AG04449 (cell line): ENCODE measurements around the gene VANGL1.

Experiments
- CTCF ChIA-PET: fragments of 350-600 bp; formaldehyde crosslinking; extraction: SDS; loops from one replicate; lab custom pipeline; 2021; ENCODE audit warnings: antibody characterized with exemption; lab: Yijun Ruan, JAX
- POLR2A ChIA-PET: fragments of 400-600, 350-600 bp; formaldehyde crosslinking; extraction: SDS; loops from one replicate; lab custom pipeline; 2020; ENCODE audit warnings: antibody characterized with exemption, inconsistent platforms; lab: Yijun Ruan, JAX
- DNase-seq: peaks from one replicate; pipeline ENCODE4 v3.0.0-alpha.2; 2010; ENCODE audit warnings: low read depth, low spot score
- H3K4me3 ChIP-seq: 2 replicates; pipeline ENCODE4 v1.5.1; 2011; ENCODE audit warnings: low read depth, mild to moderate bottlenecking, control low read depth, low read length
- TF ChIP-seq, protein P1 (sequence below): IDR thresholded peaks from one replicate; pipeline ENCODE4 v1.5.1; 2011; ENCODE audit warnings: mild to moderate bottlenecking, moderate library complexity, low read length, control low read depth, inconsistent platforms; ENCODE audit not compliant: insufficient read depth; ENCODE audit errors: missing control alignments

The VANGL1 gene

DNA sequence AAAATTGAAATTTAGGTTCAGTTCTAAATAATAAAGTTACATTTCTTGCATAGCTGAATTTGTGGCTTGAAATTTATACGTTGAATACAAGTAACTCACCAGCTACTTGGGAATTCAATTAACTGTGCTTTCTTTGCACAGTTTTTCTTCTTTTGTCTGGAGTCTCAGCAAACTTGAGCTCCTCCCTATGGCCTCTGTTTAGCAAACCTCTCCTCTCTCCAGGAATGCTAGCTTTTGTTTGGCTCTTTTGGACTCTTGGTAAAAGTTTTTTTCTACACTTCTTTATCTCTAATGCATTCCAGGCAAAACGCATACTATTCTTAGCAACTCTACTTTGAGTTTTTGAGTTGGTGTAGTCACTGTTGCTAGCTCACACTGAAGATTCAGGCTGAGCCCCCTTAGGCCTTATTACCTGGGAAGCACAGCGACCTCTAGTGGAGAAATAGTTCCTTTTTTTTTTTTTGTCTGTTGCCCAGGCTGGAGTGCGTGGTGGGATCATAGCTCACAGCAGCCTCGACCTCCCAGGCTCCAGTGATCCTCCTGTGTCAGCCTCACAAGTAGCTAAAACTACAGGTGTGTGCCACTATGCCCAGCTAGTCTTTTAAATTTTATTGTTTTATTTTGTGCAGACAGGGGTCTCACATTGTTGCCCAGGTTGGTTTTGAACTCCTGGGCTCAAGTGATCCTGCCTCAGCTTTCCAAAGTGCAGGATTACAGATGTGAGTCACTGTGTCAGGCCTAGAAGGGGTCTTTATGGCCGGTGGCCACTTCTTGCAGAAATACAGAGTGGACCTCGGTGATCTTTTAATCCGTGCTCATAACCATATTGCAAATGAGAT, 65.0 kb downstream of the VANGL1 start:
- TF ChIP-seq, protein P1, sequence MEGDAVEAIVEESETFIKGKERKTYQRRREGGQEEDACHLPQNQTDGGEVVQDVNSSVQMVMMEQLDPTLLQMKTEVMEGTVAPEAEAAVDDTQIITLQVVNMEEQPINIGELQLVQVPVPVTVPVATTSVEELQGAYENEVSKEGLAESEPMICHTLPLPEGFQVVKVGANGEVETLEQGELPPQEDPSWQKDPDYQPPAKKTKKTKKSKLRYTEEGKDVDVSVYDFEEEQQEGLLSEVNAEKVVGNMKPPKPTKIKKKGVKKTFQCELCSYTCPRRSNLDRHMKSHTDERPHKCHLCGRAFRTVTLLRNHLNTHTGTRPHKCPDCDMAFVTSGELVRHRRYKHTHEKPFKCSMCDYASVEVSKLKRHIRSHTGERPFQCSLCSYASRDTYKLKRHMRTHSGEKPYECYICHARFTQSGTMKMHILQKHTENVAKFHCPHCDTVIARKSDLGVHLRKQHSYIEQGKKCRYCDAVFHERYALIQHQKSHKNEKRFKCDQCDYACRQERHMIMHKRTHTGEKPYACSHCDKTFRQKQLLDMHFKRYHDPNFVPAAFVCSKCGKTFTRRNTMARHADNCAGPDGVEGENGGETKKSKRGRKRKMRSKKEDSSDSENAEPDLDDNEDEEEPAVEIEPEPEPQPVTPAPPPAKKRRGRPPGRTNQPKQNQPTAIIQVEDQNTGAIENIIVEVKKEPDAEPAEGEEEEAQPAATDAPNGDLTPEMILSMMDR, result peak; percentile 55
- peak; percentile 24 for DNase-seq
- H3K4me3 ChIP-seq, result no peak overlapping the region
- POLR2A ChIA-PET, result no interaction called here
- CTCF ChIA-PET, result interaction anchor here (0.6 to 6.6 kb wide), 54 partner anchors 8 to 792 kb away, joined by 3 to 91 read pairs (median 6); partner anchors contain the start of gene CASQ2

DNA sequence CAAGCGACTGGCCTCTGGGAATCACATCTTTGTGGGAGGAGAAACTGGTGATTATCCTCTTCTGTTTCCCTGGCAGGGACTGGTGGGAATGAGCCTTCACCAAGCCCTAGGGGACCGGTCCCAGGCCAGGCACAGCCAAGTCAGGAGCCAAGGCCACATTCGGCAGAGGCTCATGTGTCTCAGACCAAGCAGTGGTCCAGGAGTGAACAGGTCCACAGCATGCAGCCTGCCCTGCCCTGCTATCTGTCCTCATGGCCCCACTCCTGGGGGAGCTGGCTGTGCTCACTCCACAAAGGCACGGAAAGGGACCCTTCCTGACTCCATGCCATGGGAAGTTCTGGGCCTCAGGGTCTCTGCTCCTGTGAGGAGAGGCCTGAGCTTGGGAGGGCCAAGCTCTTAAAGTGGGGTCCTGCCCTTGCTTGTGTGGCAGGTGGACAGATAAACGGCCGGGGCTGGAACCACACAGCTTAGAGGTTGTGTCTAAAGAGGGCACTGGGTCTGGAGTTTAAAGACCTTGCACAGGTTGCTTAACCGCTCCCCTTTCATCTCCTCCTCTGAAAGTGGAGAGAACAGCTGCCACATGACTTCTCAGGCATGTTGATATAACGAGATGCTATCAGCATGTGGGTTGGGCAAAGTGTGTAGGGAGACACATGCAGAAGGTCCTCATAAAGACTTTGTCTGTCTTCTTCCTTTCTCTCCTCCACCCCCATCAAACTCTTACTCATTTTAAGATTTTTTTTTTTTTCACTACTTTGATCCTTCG, 69.3 kb downstream of the VANGL1 start:
- no peak for DNase-seq
- no peak overlapping the region for H3K4me3 ChIP-seq
- CTCF ChIA-PET, result interaction anchor here (1.3 kb wide), 1 partner anchor 26 kb away, joined by 4 read pairs; no protein-coding TSS in a partner anchor
- TF ChIP-seq, protein P1, result no peak
- POLR2A ChIA-PET, result no interaction called here

- H3K4me3 ChIP-seq, result no peak overlapping the region
- ChIA-PET CTCF (interaction anchor here (1.4 to 2.9 kb wide), 3 partner anchors 9 to 105 kb away, joined by 3 to 11 read pairs (median 5); no protein-coding TSS in a partner anchor), POLR2A (no interaction called here)
- TF ChIP-seq, protein P1, result no peak
- no peak for DNase-seq
These were observed 71.3 kb downstream of the VANGL1 start for GRCh38 chr1:115712911-115713609.

- TF ChIP-seq, protein P1, result no peak
- POLR2A ChIA-PET, result no interaction called here
- no peak for DNase-seq
- H3K4me3 ChIP-seq, result no peak overlapping the region
- CTCF ChIA-PET, result interaction anchor here (2.9 to 5.2 kb wide), 2 partner anchors 7 to 10 kb away, joined by 11 to 60 read pairs; no protein-coding TSS in a partner anchor
These were observed 72.1 kb downstream of the VANGL1 start for GRCh38 chr1:115713906-115714305.

GRCh38 chr1:115714572-115715141, 72.9 kb downstream of the VANGL1 start:
- ChIA-PET POLR2A (no interaction called here), CTCF (interaction anchor here (1.6 to 5.2 kb wide), 4 partner anchors 7 to 57 kb away, joined by 4 to 60 read pairs (median 8); no protein-coding TSS in a partner anchor)
- TF ChIP-seq, protein P1, result no peak
- H3K4me3 ChIP-seq, result no peak overlapping the region
- no peak for DNase-seq
